NCI-H2196 treated with DMSO at 0.1 percent for 48 hours (cell line): ENCODE measurements around the gene PDE4DIP.
"Not testable (repeated sequence)": the region's sequence is repeated elsewhere in the genome, so short reads cannot be mapped to it uniquely, and the experiment has no call there.

Experiments used
- DNase-seq: peaks from one replicate; lab custom pipeline; 2025; ENCODE audit not compliant: unreplicated experiment; lab: John Stamatoyannopoulos, UW

PDE4DIP gene

GRCh38 chr1:148844220-148844619, at the start of gene PDE4DIP:
Gene PDE4DIP (plus strand): TSS chr1:148844428. CDS start chr1:148844775, 347 bp downstream.
- not testable (repeated sequence) for DNase-seq

GRCh38 chr1:148808268-148808928, 35.8 kb upstream of the PDE4DIP start:
- DNase-seq, result not testable (repeated sequence)

DNA sequence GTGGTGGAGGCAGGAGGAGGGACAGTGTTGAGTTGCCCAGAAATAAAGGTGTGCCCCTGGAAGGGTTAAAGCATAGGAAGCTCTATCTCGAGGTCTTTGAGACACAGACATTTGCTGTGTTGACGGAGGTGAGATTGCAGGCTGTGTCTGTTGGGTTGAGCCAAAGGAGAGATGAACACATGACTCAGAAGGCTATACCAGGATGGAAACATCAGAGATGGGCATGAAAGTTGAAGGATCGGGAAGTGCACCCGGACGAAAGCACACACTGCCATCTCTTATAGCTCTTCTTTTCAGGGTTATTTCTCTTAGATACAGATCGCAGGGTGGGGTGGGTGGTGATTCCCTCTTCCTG, 35.3 kb upstream of the PDE4DIP start:
- not testable (repeated sequence) for DNase-seq

DNA sequence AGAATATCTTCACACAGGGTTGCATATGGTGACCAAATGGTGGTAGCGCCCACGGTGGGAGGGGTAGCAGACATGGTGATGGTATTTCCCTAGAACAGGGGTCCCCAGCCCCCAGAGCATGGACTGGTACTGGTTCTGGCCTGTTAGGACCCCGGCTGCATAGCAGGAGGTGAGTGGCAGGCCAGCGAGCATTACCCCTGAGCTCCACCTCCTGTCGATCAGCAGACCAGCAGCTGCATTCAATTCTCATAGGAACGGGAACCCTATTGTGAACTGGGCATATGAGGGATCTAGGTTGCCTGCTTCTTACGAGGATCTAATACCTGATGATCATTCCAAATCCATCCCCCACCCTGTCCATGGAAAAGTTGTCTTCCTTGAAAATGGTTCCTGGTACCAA, 22.0 kb upstream of the PDE4DIP start:
- DNase-seq, result not testable (repeated sequence)

DNA sequence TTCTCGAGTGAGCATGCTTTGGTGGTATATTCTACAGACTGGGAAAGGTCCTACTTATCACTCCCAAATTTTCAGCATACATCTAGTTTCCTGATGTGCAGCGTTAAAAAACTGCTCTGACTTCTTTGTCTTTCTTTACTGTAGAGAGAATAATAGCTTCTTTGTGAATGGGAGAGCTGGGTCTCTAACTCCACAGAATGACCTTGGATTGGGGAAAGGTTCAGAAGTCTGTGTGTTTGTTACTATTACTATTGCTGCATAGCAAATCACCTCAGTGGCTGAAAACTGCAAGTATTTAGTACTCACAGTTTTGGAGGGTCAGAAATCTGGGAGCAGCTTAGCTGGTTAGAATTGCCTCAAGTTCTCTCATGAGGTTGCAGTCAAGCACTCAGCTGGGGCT, 20.4 kb upstream of the PDE4DIP start:
- DNase-seq, result not testable (repeated sequence)

GRCh38 chr1:148825029-148825428, 19.2 kb upstream of the PDE4DIP start:
- not testable (repeated sequence) for DNase-seq

DNA sequence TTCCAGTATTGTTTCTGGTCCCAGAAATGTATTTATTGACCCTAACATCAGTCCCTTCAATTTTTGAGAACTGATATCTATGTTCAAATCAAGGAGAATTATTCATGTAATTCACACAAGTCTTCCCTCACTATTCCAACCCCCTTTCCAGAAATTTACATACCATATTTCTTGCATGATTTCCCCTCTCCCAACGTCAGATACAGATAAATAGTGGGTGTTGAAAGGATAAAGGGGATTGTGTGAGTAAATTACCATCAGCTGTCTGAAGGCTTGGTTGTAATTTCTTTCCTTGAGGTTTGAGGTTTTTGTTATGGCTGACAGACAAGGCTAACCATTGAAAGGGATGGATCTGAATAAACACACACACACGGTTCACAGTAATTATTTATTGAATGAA, 15.7 kb upstream of the PDE4DIP start:
- not testable (repeated sequence) for DNase-seq

DNA sequence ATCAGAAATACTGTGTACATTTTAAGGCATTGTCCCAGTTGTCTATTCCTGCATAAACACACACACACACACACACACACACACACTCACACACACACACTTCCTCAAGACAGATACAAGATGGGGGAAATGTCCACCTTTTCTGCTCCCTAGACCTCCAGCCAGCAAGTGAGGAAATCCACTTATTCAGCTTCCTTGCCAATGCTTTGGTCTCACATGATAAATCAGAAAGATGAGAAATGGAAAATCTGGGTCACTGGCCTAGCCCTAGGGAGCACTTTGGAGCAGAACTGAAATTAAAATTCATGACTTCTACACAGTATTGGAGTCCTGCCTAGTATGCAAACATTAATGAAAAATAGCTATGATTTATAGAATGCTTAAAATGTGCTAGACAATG, 15.3 kb upstream of the PDE4DIP start:
- not testable (repeated sequence) for DNase-seq

DNA sequence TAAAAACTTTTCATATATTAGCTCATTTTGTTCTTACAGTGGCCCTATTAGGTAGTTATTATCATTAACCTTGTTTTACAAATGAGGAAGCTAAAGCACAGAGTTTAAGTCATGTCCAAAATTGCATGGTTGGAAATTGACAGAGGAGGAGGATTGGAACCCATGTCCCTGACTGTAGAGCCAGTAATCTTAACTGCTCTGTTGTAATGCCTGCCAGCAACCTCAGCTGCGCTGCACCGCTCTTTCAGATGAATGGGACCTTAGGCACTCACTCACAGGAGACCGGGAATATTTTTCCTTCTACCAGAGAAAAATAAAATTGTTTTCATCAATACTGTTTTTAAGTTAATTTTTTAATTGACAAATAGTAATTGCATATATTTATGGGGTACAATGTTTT, 14.9 kb upstream of the PDE4DIP start:
- DNase-seq, result not testable (repeated sequence)

GRCh38 chr1:148841262-148841661, 3.0 kb upstream of the PDE4DIP start:
- DNase-seq, result not testable (repeated sequence)

- not testable (repeated sequence) for DNase-seq
These were observed 423 bp downstream of the PDE4DIP start for GRCh38 chr1:148844651-148845050.

DNA sequence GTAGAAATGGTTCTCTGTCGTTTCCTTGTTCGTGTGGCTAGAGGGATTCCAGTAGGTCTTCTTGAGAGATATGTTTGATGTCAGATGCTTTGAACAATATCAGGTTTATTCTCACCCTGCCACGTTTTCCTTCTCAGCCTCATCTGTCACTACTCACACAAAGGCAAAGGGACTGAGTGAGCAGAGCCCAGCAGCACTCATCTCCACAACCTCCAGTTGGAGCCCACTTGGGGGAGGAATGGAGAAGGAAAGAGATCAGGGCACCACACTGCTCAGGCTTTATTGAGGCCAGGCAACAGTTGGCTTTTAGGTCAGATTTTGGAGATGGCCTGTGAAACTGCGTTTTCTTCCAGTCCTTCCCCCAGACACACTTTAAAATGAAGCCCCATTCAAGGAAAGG, 840 bp downstream of the PDE4DIP start:
- not testable (repeated sequence) for DNase-seq

- DNase-seq, result not testable (repeated sequence)
These were observed 6.1 kb downstream of the PDE4DIP start for GRCh38 chr1:148850347-148850746.

DNA sequence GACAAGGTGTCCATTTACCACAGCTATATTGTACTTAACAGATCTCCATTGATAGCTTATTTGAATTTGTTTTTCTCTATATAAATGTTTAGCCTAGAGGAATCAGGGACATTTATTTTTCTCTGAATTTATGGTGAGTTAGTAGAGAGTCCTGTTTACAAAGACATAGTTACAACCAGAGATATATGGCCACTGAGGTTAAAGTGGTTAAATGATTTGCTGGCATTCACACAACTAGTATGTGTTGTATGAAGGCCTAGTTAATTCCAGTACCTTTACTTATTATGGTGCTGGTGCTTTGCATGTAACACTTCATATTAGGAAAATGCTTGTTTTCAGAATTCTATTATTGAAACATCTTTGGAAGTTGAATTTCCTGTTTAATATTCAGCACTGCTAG, 6.6 kb downstream of the PDE4DIP start:
- not testable (repeated sequence) for DNase-seq

- not testable (repeated sequence) for DNase-seq
These were observed 7.5 kb downstream of the PDE4DIP start for GRCh38 chr1:148851684-148852083.

- DNase-seq, result not testable (repeated sequence)
These were observed 9.1 kb downstream of the PDE4DIP start for GRCh38 chr1:148853363-148853762.

- DNase-seq, result not testable (repeated sequence)
These were observed 9.8 kb downstream of the PDE4DIP start for GRCh38 chr1:148854063-148854462.

- DNase-seq, result not testable (repeated sequence)
These were observed 11.1 kb downstream of the PDE4DIP start for GRCh38 chr1:148855367-148855766.

- not testable (repeated sequence) for DNase-seq
These were observed 15.8 kb downstream of the PDE4DIP start for GRCh38 chr1:148860049-148860448.

- DNase-seq, result not testable (repeated sequence)
These were observed 16.5 kb downstream of the PDE4DIP start for GRCh38 chr1:148860579-148861259.

DNA sequence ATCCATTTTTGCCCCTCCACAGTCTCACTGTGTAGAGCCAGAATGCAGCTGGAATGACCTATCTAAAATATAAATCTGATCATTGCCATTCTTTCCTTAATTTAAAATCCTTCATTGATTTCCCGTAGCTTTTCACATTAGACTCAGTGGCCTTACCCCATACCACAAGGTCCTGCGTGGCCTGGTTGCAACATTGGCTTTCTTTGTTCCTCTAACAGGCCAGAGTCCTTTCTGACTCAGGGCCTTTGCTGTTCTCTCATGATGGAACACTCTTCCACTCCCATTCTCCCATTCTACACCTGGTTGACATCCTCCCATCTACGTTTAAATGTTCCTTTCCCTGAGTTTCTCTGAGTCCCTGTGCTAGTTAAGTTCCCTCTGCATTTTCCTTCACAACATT, 18.4 kb downstream of the PDE4DIP start:
- not testable (repeated sequence) for DNase-seq

GRCh38 chr1:148868924-148869633, 24.9 kb downstream of the PDE4DIP start:
- not testable (repeated sequence) for DNase-seq
